Effector memory CD4-positive, alpha-beta T cell (primary cell): ENCODE data around the gene CMYA5.
"Not testable (repeated sequence)": the region's sequence is repeated elsewhere in the genome, so short reads cannot be mapped to it uniquely, and the experiment has no call there.

Source experiments
- DNase-seq, 3 donors: peaks; one replicate each; pipeline ENCODE4 v3.0.0-alpha.2; 2020
- H3K27ac ChIP-seq: 2 replicates; pipeline ENCODE4 v1.7.0; 2013; ENCODE audit warnings: mild to moderate bottlenecking, low read length, moderate library complexity; ENCODE audit not compliant: insufficient read depth, poor library complexity, severe bottlenecking
- H3K27me3 ChIP-seq: replicated peaks from 2 replicates; pipeline ENCODE4 v1.7.0; 2013; ENCODE audit warnings: mild to moderate bottlenecking, low read length; ENCODE audit not compliant: insufficient read depth, control insufficient read depth, poor library complexity, severe bottlenecking
- H3K36me3 ChIP-seq: 2 replicates; pipeline ENCODE4 v1.7.0; 2013; ENCODE audit warnings: mild to moderate bottlenecking, low read length, moderate library complexity; ENCODE audit not compliant: control insufficient read depth, insufficient read depth
- H3K4me1 ChIP-seq: 2 replicates; pipeline ENCODE4 v1.7.0; 2013; ENCODE audit warnings: low read length, mild to moderate bottlenecking; ENCODE audit not compliant: control insufficient read depth, insufficient read depth, poor library complexity, severe bottlenecking
- H3K4me3 ChIP-seq: 2 replicates; pipeline ENCODE4 v1.7.0; 2013; ENCODE audit warnings: low read length, low read depth, mild to moderate bottlenecking; ENCODE audit not compliant: insufficient read depth, poor library complexity, severe bottlenecking
- H3K9me3 ChIP-seq: 2 replicates; pipeline ENCODE4 v1.7.0; 2013; ENCODE audit warnings: mild to moderate bottlenecking, low read length, moderate library complexity; ENCODE audit not compliant: control insufficient read depth

The CMYA5 gene

GRCh38 chr5:79699763-79700400, 10.2 kb downstream of the CMYA5 start:
- no peaks in the 10 kb centered on the region for H3K27me3 ChIP-seq
- no peak overlapping the region for H3K27ac ChIP-seq
- no peak for DNase-seq
- no peak overlapping the region for H3K4me3 ChIP-seq
- H3K9me3 ChIP-seq: no peaks in the 10 kb centered on the region
- no peaks in the 10 kb centered on the region for H3K36me3 ChIP-seq
- H3K4me1 ChIP-seq: no peaks in the 10 kb centered on the region

- no peak overlapping the region for H3K4me3 ChIP-seq
- no peak for DNase-seq
- H3K9me3 ChIP-seq: no peaks in the 10 kb centered on the region
- no peaks in the 10 kb centered on the region for H3K4me1 ChIP-seq
- H3K27me3 ChIP-seq: no peaks in the 10 kb centered on the region
- H3K27ac ChIP-seq: no peak overlapping the region
- H3K36me3 ChIP-seq: no peaks in the 10 kb centered on the region
Observed at GRCh38 chr5:79702606-79703380, 13.2 kb downstream of the CMYA5 start.

- Histone ChIP-seq H3K4me3 (no peak overlapping the region), H3K36me3 (no peaks in the 10 kb centered on the region), H3K27me3 (no peaks in the 10 kb centered on the region), H3K27ac (no peak overlapping the region), H3K4me1 (no peaks in the 10 kb centered on the region), H3K9me3 (no peaks in the 10 kb centered on the region)
- no peak for DNase-seq
Observed at GRCh38 chr5:79703381-79703645, 13.7 kb downstream of the CMYA5 start.

GRCh38 chr5:79704553-79704952, 14.9 kb downstream of the CMYA5 start:
- Histone ChIP-seq H3K4me1 (no peaks in the 10 kb centered on the region), H3K36me3 (no peaks in the 10 kb centered on the region), H3K27me3 (no peaks in the 10 kb centered on the region), H3K4me3 (no peak overlapping the region), H3K9me3 (no peaks in the 10 kb centered on the region), H3K27ac (no peak overlapping the region)
- DNase-seq: no peak

GRCh38 chr5:79705632-79706031, 16.0 kb downstream of the CMYA5 start:
- no peak for DNase-seq
- H3K27me3 ChIP-seq: no peaks in the 10 kb centered on the region
- H3K9me3 ChIP-seq: no peaks in the 10 kb centered on the region
- no peaks in the 10 kb centered on the region for H3K4me1 ChIP-seq
- H3K36me3 ChIP-seq: no peaks in the 10 kb centered on the region
- no peak overlapping the region for H3K4me3 ChIP-seq
- no peak overlapping the region for H3K27ac ChIP-seq

- H3K27ac ChIP-seq, H3K9me3 ChIP-seq, DNase-seq, H3K4me1 ChIP-seq, H3K4me3 ChIP-seq, H3K36me3 ChIP-seq, H3K27me3 ChIP-seq: not testable (repeated sequence)
Observed at GRCh38 chr5:79706317-79706716, 16.7 kb downstream of the CMYA5 start.

- Histone ChIP-seq H3K9me3 (no peaks in the 10 kb centered on the region), H3K27ac (no peak overlapping the region), H3K4me1 (no peaks in the 10 kb centered on the region), H3K36me3 (no peaks in the 10 kb centered on the region), H3K27me3 (no peaks in the 10 kb centered on the region), H3K4me3 (no peak overlapping the region)
- DNase-seq: no peak
Observed at GRCh38 chr5:79707535-79707934, 17.9 kb downstream of the CMYA5 start.

GRCh38 chr5:79712741-79713140, 23.1 kb downstream of the CMYA5 start:
- H3K27ac ChIP-seq: no peak overlapping the region
- H3K4me3 ChIP-seq: no peak overlapping the region
- DNase-seq: no peak
- no peaks in the 10 kb centered on the region for H3K9me3 ChIP-seq
- H3K36me3 ChIP-seq: no peaks in the 10 kb centered on the region
- H3K27me3 ChIP-seq: no peaks in the 10 kb centered on the region
- no peaks in the 10 kb centered on the region for H3K4me1 ChIP-seq

- no peaks in the 10 kb centered on the region for H3K27me3 ChIP-seq
- DNase-seq: no peak
- H3K4me3 ChIP-seq: no peak overlapping the region
- no peaks in the 10 kb centered on the region for H3K36me3 ChIP-seq
- no peaks in the 10 kb centered on the region for H3K9me3 ChIP-seq
- no peaks in the 10 kb centered on the region for H3K4me1 ChIP-seq
- no peak overlapping the region for H3K27ac ChIP-seq
Observed at GRCh38 chr5:79713727-79714126, 24.1 kb downstream of the CMYA5 start.

- Histone ChIP-seq H3K4me1 (no peaks in the 10 kb centered on the region), H3K27ac (no peak overlapping the region), H3K27me3 (no peaks in the 10 kb centered on the region), H3K9me3 (no peaks in the 10 kb centered on the region), H3K36me3 (no peaks in the 10 kb centered on the region), H3K4me3 (no peak overlapping the region)
- DNase-seq: no peak
Observed at GRCh38 chr5:79716839-79717238, 27.2 kb downstream of the CMYA5 start.
